Astrocyte (in vitro differentiated cells and primary cell): ENCODE data around the gene AUNIP. TPM values are rescaled to one million over a fixed set of nuclear protein-coding genes. Genes with fewer than 3 reads are reported as not detected.

ENCODE experiments used
- DNase-seq: peaks from one replicate; pipeline ENCODE4 v3.0.0-alpha.2; 2010; ENCODE audit warnings: low read depth
- FAIRE-seq: peaks from 2 replicates; lab custom pipeline; 2011; peaks lifted over from hg19 to GRCh38; lab: Jason Lieb, UNC
- H2AFZ ChIP-seq: 2 replicates; pipeline ENCODE4 v1.6.0; 2012; ENCODE audit warnings: low read depth, low read length, inconsistent platforms
- H3K27ac ChIP-seq: 2 replicates; pipeline ENCODE4 v1.5.1; 2011; ENCODE audit warnings: low read depth, low read length, inconsistent platforms
- H3K27me3 ChIP-seq: 2 replicates; pipeline ENCODE4 v1.6.0; 2011; ENCODE audit warnings: low read length, inconsistent platforms; ENCODE audit not compliant: insufficient read depth
- H3K36me3 ChIP-seq: 2 replicates; pipeline ENCODE4 v1.5.1; 2011; ENCODE audit warnings: low read length, inconsistent platforms; ENCODE audit not compliant: insufficient read depth
- H3K4me1 ChIP-seq: 2 replicates; pipeline ENCODE4 v1.5.1; 2011; ENCODE audit warnings: low read length, inconsistent platforms; ENCODE audit not compliant: insufficient read depth
- H3K4me2 ChIP-seq: 2 replicates; pipeline ENCODE4 v1.6.0; 2012; ENCODE audit warnings: low read length, inconsistent platforms
- H3K4me3 ChIP-seq: 2 replicates; pipeline ENCODE4 v1.5.1; 2011; ENCODE audit warnings: low read depth, mild to moderate bottlenecking, low read length, inconsistent platforms; ENCODE audit not compliant: insufficient read depth
- H3K79me2 ChIP-seq: 2 replicates; pipeline ENCODE4 v1.6.0; 2012; ENCODE audit warnings: mild to moderate bottlenecking, low read length, inconsistent platforms; ENCODE audit not compliant: insufficient read depth
- H3K9ac ChIP-seq: 2 replicates; pipeline ENCODE4 v1.6.0; 2012; ENCODE audit warnings: mild to moderate bottlenecking, low read length, inconsistent platforms
- H3K9me3 ChIP-seq: 2 replicates; pipeline ENCODE4 v1.5.1; 2012; ENCODE audit warnings: low read depth, mild to moderate bottlenecking, low read length, inconsistent platforms; ENCODE audit not compliant: insufficient read depth
- H4K20me1 ChIP-seq: 2 replicates; pipeline ENCODE4 v1.6.0; 2012; ENCODE audit warnings: low read length, inconsistent platforms; ENCODE audit not compliant: insufficient read depth
- H3K27ac Mint-ChIP-seq: one replicate; pipeline ENCODE4 v1.8.0; 2021; ENCODE audit warnings: mild to moderate bottlenecking, mixed read lengths; ENCODE audit not compliant: unreplicated experiment
- H3K27me3 Mint-ChIP-seq: one replicate; pipeline ENCODE4 v1.8.0; 2021; ENCODE audit warnings: low read depth, mixed read lengths; ENCODE audit not compliant: unreplicated experiment
- H3K36me3 Mint-ChIP-seq: one replicate; pipeline ENCODE4 v1.8.0; 2021; ENCODE audit warnings: low read depth, mixed read lengths; ENCODE audit not compliant: unreplicated experiment
- H3K4me1 Mint-ChIP-seq: one replicate; pipeline ENCODE4 v1.8.0; 2021; ENCODE audit warnings: low read depth, mixed read lengths; ENCODE audit not compliant: unreplicated experiment
- H3K4me3 Mint-ChIP-seq: one replicate; pipeline ENCODE4 v1.8.0; 2021; ENCODE audit warnings: mild to moderate bottlenecking, moderate library complexity, mixed read lengths; ENCODE audit not compliant: unreplicated experiment
- H3K9me3 Mint-ChIP-seq: one replicate; pipeline ENCODE4 v1.8.0; 2021; ENCODE audit warnings: mild to moderate bottlenecking, mixed read lengths; ENCODE audit not compliant: unreplicated experiment
- EZH2 ChIP-seq: IDR thresholded peaks from 2 replicates; pipeline ENCODE4 v1.6.1; 2012; ENCODE audit warnings: mild to moderate bottlenecking, low read length, inconsistent platforms; ENCODE audit not compliant: insufficient read depth
- total RNA-seq: library from RNA; stranded (reverse); gene quantifications from 2 replicates; pipeline ENCODE4 v1.2.1, GENCODE V29; 2021
- TF ChIP-seq, protein P1 (sequence below): IDR thresholded peaks from 2 replicates; pipeline ENCODE4 v1.5.1; 2011; ENCODE audit warnings: low read depth, mild to moderate bottlenecking, inconsistent platforms, low read length, moderate library complexity; ENCODE audit not compliant: insufficient read depth

The AUNIP gene
- total RNA-seq, 1 donor from 2014 or later = 2.1 TPM

DNA sequence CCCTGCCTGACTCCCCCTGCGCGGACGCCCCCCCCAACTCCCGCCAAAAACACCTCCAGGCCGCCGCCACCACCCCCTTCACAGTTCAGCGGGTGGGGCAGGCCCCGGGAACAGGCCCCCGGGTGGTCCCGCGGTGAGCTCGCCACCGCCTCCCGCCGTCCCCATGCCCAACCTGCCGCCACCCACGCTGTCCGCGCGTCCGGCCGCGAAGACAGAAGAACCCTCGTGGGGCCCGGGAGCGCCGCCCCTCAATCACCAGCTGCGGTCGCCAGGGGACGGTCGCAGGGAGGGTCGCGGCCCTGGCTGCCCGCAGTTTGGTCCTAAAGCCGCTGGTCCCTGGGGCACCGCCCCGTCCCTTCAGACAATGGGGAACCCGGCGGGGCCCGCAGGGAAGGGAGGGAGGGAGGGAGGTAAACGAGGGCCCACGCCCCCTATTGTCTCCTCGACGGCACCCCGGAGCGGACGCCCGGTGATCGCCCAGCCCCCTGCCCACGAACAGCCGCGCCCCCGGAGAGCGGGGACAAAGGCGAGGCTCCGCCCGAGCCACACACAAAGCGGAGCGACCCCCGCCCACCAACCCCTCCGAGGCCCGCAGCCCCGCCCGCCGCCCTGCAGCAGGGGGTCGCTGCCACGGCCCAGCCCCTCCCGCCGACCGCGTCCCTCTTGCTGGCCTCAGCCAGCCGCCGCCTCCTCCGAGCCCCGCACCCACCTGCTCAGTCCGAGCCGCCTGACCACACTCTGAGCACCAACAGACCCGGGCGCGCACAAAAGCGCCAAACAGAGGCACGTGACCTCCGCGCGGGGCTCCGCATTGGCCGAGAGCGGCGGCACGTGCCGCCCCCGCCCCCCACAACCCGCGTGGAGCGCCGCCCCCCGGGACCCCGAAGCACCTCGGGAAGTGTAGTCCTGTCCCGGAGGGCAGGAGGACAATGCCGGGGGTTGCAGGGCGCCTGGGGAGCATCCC is 46.7 kb upstream of the AUNIP start, which contains the start of gene STMN1:
Gene STMN1, minus strand, starts transcription at position 740 of the 964 bp plus-strand sequence. CDS start 1,743 bp downstream, outside the sequence.
- TF ChIP-seq, protein P1, sequence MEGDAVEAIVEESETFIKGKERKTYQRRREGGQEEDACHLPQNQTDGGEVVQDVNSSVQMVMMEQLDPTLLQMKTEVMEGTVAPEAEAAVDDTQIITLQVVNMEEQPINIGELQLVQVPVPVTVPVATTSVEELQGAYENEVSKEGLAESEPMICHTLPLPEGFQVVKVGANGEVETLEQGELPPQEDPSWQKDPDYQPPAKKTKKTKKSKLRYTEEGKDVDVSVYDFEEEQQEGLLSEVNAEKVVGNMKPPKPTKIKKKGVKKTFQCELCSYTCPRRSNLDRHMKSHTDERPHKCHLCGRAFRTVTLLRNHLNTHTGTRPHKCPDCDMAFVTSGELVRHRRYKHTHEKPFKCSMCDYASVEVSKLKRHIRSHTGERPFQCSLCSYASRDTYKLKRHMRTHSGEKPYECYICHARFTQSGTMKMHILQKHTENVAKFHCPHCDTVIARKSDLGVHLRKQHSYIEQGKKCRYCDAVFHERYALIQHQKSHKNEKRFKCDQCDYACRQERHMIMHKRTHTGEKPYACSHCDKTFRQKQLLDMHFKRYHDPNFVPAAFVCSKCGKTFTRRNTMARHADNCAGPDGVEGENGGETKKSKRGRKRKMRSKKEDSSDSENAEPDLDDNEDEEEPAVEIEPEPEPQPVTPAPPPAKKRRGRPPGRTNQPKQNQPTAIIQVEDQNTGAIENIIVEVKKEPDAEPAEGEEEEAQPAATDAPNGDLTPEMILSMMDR = no peak
- TF ChIP-seq EZH2 = no peak
- H4K20me1 ChIP-seq = peaks cover 8% of the 10 kb centered on the region
- FAIRE-seq = no peak
- H3K4me2 ChIP-seq = peak within 1 kb of the TSS; percentile 90
- peak within 1 kb of the TSS; percentile 85 for H3K27ac ChIP-seq
- Mint-ChIP-seq H3K27ac (peak within 1 kb of the TSS; percentile 88), H3K4me1 (peaks cover 7% of the 10 kb centered on the region), H3K4me3 (peak within 1 kb of the TSS; percentile 93), H3K9me3 (no peaks in the 10 kb centered on the region), H3K36me3 (peaks cover 2% of the 10 kb centered on the region), H3K27me3 (peaks cover 1% of the 10 kb centered on the region)
- DNase-seq = peak; percentile 75
- H3K9ac ChIP-seq = peak within 1 kb of the TSS; percentile 91
- no peaks in the 10 kb centered on the region for H3K27me3 ChIP-seq
- no peaks in the 10 kb centered on the region for H3K9me3 ChIP-seq
- peak within 1 kb of the TSS; percentile 76 for H2AFZ ChIP-seq
- peaks cover 13% of the 10 kb centered on the region for H3K4me1 ChIP-seq
- peak within 1 kb of the TSS; percentile 92 for H3K4me3 ChIP-seq
- H3K36me3 ChIP-seq = peaks cover 18% of the 10 kb centered on the region
- peaks cover 43% of the 10 kb centered on the region for H3K79me2 ChIP-seq

DNA sequence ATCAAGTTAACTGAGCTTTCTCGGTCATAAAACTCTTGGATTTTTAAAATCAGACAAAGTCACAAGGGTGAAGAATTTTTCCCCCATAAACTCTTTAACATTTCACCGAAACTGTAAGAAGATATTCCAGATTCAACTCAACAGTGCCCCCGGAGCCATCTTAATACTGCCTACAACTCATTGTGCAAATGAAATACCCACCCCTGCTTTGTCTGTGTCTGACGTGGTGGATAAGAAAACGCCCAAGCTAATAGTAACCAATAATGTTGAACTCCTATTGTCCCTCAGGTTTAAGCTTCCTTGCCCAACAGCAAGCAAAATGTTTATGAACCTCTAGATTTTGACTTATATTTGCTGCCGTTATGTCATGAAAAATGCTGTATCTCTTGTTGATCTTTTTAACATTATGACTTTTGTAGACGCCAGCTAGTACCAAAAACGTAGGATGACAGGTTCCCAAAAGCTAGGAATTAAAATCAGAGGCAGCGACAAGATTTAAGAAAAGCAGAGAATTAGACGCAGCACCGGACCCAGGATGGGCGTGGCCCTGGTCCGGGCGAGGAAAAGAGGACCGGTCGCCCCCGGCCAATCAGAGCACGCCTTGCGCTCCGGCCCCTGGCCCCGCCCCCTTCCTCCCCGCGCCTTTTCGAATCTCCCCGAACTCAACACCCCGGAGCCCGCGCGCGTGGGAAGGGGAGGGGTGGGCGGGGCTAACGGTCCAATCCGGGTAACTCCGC is 45.9 kb upstream of the AUNIP start:
- peaks cover 26% of the 10 kb centered on the region for H3K36me3 ChIP-seq
- H3K9ac ChIP-seq = peak overlapping the region; percentile 91
- H3K4me3 ChIP-seq = peak overlapping the region; percentile 92
- FAIRE-seq (peak; percentile 45), DNase-seq (peak; percentile 74)
- Mint-ChIP-seq H3K27me3 (peaks cover 1% of the 10 kb centered on the region), H3K9me3 (no peaks in the 10 kb centered on the region), H3K36me3 (peaks cover 9% of the 10 kb centered on the region), H3K27ac (peak overlapping the region; percentile 88), H3K4me3 (peak overlapping the region; percentile 93), H3K4me1 (peaks cover 7% of the 10 kb centered on the region)
- H3K79me2 ChIP-seq = peaks cover 52% of the 10 kb centered on the region
- peak overlapping the region; percentile 90 for H3K4me2 ChIP-seq
- TF ChIP-seq, protein P1 = peak; percentile 32
- TF ChIP-seq EZH2 = no peak
- peak overlapping the region; percentile 55 for H2AFZ ChIP-seq
- H4K20me1 ChIP-seq = peaks cover 8% of the 10 kb centered on the region
- peak overlapping the region; percentile 85 for H3K27ac ChIP-seq
- H3K4me1 ChIP-seq = peaks cover 13% of the 10 kb centered on the region
- no peaks in the 10 kb centered on the region for H3K9me3 ChIP-seq
- no peaks in the 10 kb centered on the region for H3K27me3 ChIP-seq
